OCI-LY7 (cell line): Measurements from ENCODE around the gene KDSR. TPM values are rescaled to one million over a fixed set of nuclear protein-coding genes. Genes with fewer than 3 reads are reported as not detected.

Source experiments
- BruUV-seq: library from RNA; stranded (reverse); fragments of 400-500 nt; replicated peaks from 2 replicates; lab custom pipeline; 2021; lab: Mats Ljungman, UMichigan
- CTCF ChIA-PET: fragments of 300-600 bp; sonication (Branson Sonifier 250); formaldehyde crosslinking; loops from one replicate; lab custom pipeline; 2022; ENCODE audit warnings: antibody characterized with exemption; ENCODE audit not compliant: unreplicated experiment; lab: Charles Lee
- POLR2A ChIA-PET: fragments of 300-600 bp; sonication (Branson Sonifier 250); formaldehyde crosslinking; loops from one replicate; lab custom pipeline; 2022; ENCODE audit warnings: antibody characterized with exemption; lab: Charles Lee
- DNase-seq: peaks from one replicate; pipeline ENCODE4 v3.0.0-alpha.2; 2015; ENCODE audit warnings: low spot score
- H2AFZ ChIP-seq: fragments of 200-600 bp; sonication (generic), shearing (Covaris generic); 2 replicates; pipeline ENCODE4 v1.6.1; 2014; ENCODE audit warnings: mild to moderate bottlenecking, antibody characterized with exemption, low read length, moderate library complexity
- H3K27ac ChIP-seq: fragments of 200-600 bp; sonication (generic); 2 replicates; pipeline ENCODE4 v1.5.1; 2014; ENCODE audit warnings: mixed run types, low read depth, mild to moderate bottlenecking, moderate library complexity, low read length, inconsistent platforms; ENCODE audit not compliant: poor library complexity, severe bottlenecking
- H3K36me3 ChIP-seq: fragments of 200-600 bp; sonication (generic); 2 replicates; pipeline ENCODE4 v1.6.1; 2014; ENCODE audit warnings: mild to moderate bottlenecking, antibody characterized with exemption, low read length, moderate library complexity, mixed read lengths; ENCODE audit not compliant: insufficient read depth
- H3K4me1 ChIP-seq: fragments of 200-600 bp; sonication (generic); 2 replicates; pipeline ENCODE4 v1.5.1; 2014; ENCODE audit warnings: mild to moderate bottlenecking, low read length; ENCODE audit not compliant: insufficient read depth, poor library complexity, severe bottlenecking
- H3K4me2 ChIP-seq: fragments of 200-600 bp; sonication (generic); 2 replicates; pipeline ENCODE4 v1.6.1; 2014; ENCODE audit warnings: mild to moderate bottlenecking, low read length
- H3K4me3 ChIP-seq: fragments of 200-600 bp; sonication (generic); 2 replicates; pipeline ENCODE4 v1.5.1; 2014; ENCODE audit warnings: mild to moderate bottlenecking, low read depth, low read length; ENCODE audit not compliant: poor library complexity, severe bottlenecking
- H3K79me2 ChIP-seq: fragments of 200-600 bp; sonication (generic); 2 replicates; pipeline ENCODE4 v1.6.1; 2016; ENCODE audit warnings: low read depth, mild to moderate bottlenecking, low read length, moderate library complexity, mixed read lengths; ENCODE audit not compliant: insufficient read depth
- H3K9me2 ChIP-seq: fragments of 200-600 bp; sonication (generic); 2 replicates; pipeline ENCODE4 v1.6.1; 2016; ENCODE audit warnings: mild to moderate bottlenecking, low read length, mixed read lengths; ENCODE audit not compliant: insufficient read depth
- H3K9me3 ChIP-seq: fragments of 200-600 bp; sonication (generic); 2 replicates; pipeline ENCODE4 v1.6.1; 2014; ENCODE audit warnings: mild to moderate bottlenecking, mixed run types, low read length, mixed read lengths
- H4K20me1 ChIP-seq: fragments of 200-600 bp; sonication (generic); 2 replicates; pipeline ENCODE4 v1.6.1; 2014; ENCODE audit warnings: mild to moderate bottlenecking, antibody characterized with exemption, low read length, moderate library complexity, mixed read lengths; ENCODE audit not compliant: insufficient read depth
- CTCF ChIP-seq: fragments of 200-600 bp; sonication (generic); conservative IDR thresholded peaks from 2 replicates; pipeline ENCODE4 v1.5.1; 2014; ENCODE audit warnings: mild to moderate bottlenecking, antibody characterized with exemption, low read length, moderate library complexity, mixed read lengths
- EZH2phosphoT487 ChIP-seq: fragments of 200-600 bp; sonication (generic); IDR thresholded peaks from 2 replicates; pipeline ENCODE4 v1.6.1; 2018; ENCODE audit warnings: low read depth, borderline replicate concordance, mild to moderate bottlenecking, mixed run types, antibody characterized with exemption, low read length, moderate library complexity, mixed read lengths
- intact Hi-C: fragments of 100-400 bp; cut with micrococcal nuclease; formaldehyde crosslinking; loops from one replicate; pipeline ENCODE4 v1.10.0; 2022; ENCODE audit not compliant: unreplicated experiment
- total RNA-seq, 2 experiments: library from RNA; depleted of rRNA in 1 of 2; stranded (reverse); fragments of >200 nt in 1 of 2; shearing (Covaris generic) in 1 of 2; gene quantifications; 2 replicates each; pipeline ENCODE4 v1.2.3, GENCODE V29; 2014 to 2022

KDSR gene
- total RNA-seq, 2 experiments from 2014 or later = 6.5 to 13.4 TPM

- no TSS peak for BruUV-seq
- Histone ChIP-seq H4K20me1 (no peaks in the 10 kb centered on the region), H2AFZ (no peak overlapping the region), H3K4me3 (no peak overlapping the region), H3K79me2 (no peaks in the 10 kb centered on the region), H3K27ac (no peak overlapping the region), H3K9me2 (no peaks in the 10 kb centered on the region), H3K9me3 (no peaks in the 10 kb centered on the region), H3K36me3 (peaks cover 5% of the 10 kb centered on the region; the same call in 1 of the 2 replicates), H3K4me1 (peaks cover 5% of the 10 kb centered on the region), H3K4me2 (no peak overlapping the region)
- intact Hi-C loops = no loop called here
- DNase-seq = no peak
- ChIA-PET POLR2A (no interaction called here), CTCF (no interaction called here)
- no peak for TF ChIP-seq EZH2phosphoT487
- no peak for TF ChIP-seq CTCF
These were observed 20.4 kb downstream of the KDSR start for GRCh38 chr18:63346480-63347183.

- CTCF ChIA-PET = no interaction called here
- DNase-seq = no peak
- no peak overlapping the region for H3K4me3 ChIP-seq
- no peaks in the 10 kb centered on the region for H3K9me2 ChIP-seq
- H3K4me1 ChIP-seq = peaks cover 5% of the 10 kb centered on the region
- H3K27ac ChIP-seq = no peak overlapping the region
- BruUV-seq = no TSS peak
- H2AFZ ChIP-seq = no peak overlapping the region
- POLR2A ChIA-PET = no interaction called here
- no peak for TF ChIP-seq EZH2phosphoT487
- no peak for TF ChIP-seq CTCF
- H3K36me3 ChIP-seq = peaks cover 5% of the 10 kb centered on the region; the same call in 1 of the 2 replicates
- H3K4me2 ChIP-seq = no peak overlapping the region
- intact Hi-C loops = no loop called here
- no peaks in the 10 kb centered on the region for H3K9me3 ChIP-seq
- H4K20me1 ChIP-seq = no peaks in the 10 kb centered on the region
- no peaks in the 10 kb centered on the region for H3K79me2 ChIP-seq
These were observed 21.0 kb downstream of the KDSR start for GRCh38 chr18:63346031-63346430.

GRCh38 chr18:63344918-63345317 is 22.1 kb downstream of the KDSR start:
- H2AFZ ChIP-seq = no peak overlapping the region
- CTCF ChIA-PET = no interaction called here
- POLR2A ChIA-PET = no interaction called here
- no peak overlapping the region for H3K27ac ChIP-seq
- H3K79me2 ChIP-seq = no peaks in the 10 kb centered on the region
- intact Hi-C loops = loop anchor here (5.0 kb wide), 1 partner anchor 328 kb away; no protein-coding TSS in a partner anchor
- no peak overlapping the region for H3K4me2 ChIP-seq
- no peak overlapping the region for H3K4me3 ChIP-seq
- peaks cover 5% of the 10 kb centered on the region for H3K4me1 ChIP-seq
- no peaks in the 10 kb centered on the region for H3K9me3 ChIP-seq
- TF ChIP-seq CTCF (no peak), EZH2phosphoT487 (no peak)
- no TSS peak for BruUV-seq
- H4K20me1 ChIP-seq = no peaks in the 10 kb centered on the region
- no peak for DNase-seq
- no peaks in the 10 kb centered on the region for H3K9me2 ChIP-seq
- H3K36me3 ChIP-seq = peaks cover 5% of the 10 kb centered on the region; the same call in 1 of the 2 replicates
